KMS-11 (cell line): ENCODE measurements around the gene ISG20.

Experiments
- H2AFZ ChIP-seq: fragments of 200-600 bp; sonication (generic); 2 replicates; pipeline ENCODE4 v1.6.1; 2016; ENCODE audit warnings: antibody characterized with exemption, mixed run types, low read depth
- H3K27ac ChIP-seq: fragments of 200-600 bp; sonication (generic); 2 replicates; pipeline ENCODE4 v1.6.1; 2016; ENCODE audit warnings: mild to moderate bottlenecking, mixed run types
- H3K27me3 ChIP-seq: fragments of 200-600 bp; sonication (generic); 2 replicates; pipeline ENCODE4 v1.6.1; 2017; ENCODE audit warnings: mild to moderate bottlenecking, low read depth, mixed run types, moderate library complexity; ENCODE audit not compliant: insufficient read depth
- H3K36me3 ChIP-seq: fragments of 200-600 bp; sonication (generic); 2 replicates; pipeline ENCODE4 v1.6.1; 2017; ENCODE audit warnings: mild to moderate bottlenecking, mixed run types; ENCODE audit not compliant: insufficient read depth
- H3K4me1 ChIP-seq: fragments of 200-600 bp; sonication (generic); 2 replicates; pipeline ENCODE4 v1.6.1; 2016; ENCODE audit warnings: mild to moderate bottlenecking, low read depth, mixed run types; ENCODE audit not compliant: poor library complexity, severe bottlenecking
- H3K4me2 ChIP-seq: fragments of 200-600 bp; sonication (generic); 2 replicates; pipeline ENCODE4 v1.7.0; 2016; ENCODE audit warnings: mild to moderate bottlenecking, mixed run types
- H3K4me3 ChIP-seq: fragments of 200-600 bp; sonication (generic); IDR thresholded peaks from 2 replicates; pipeline ENCODE4 v1.6.1; 2017; ENCODE audit warnings: low read depth, low read length, mixed read lengths; ENCODE audit not compliant: insufficient read depth
- H3K79me2 ChIP-seq: fragments of 200-600 bp; sonication (generic); 2 replicates; pipeline ENCODE4 v1.6.1; 2016; ENCODE audit warnings: low read depth, mixed run types; ENCODE audit not compliant: insufficient read depth
- H3K9ac ChIP-seq: fragments of 200-600 bp; sonication (generic); 2 replicates; pipeline ENCODE4 v1.6.1; 2016; ENCODE audit warnings: mild to moderate bottlenecking, mixed run types
- H4K20me1 ChIP-seq: fragments of 200-600 bp; sonication (generic); 2 replicates; pipeline ENCODE4 v1.6.1; 2016; ENCODE audit warnings: mild to moderate bottlenecking, mixed run types; ENCODE audit not compliant: insufficient read depth
- TF ChIP-seq, protein P1 (sequence below): fragments of 200-600 bp; sonication (generic); conservative IDR thresholded peaks from 2 replicates; pipeline ENCODE4 v1.6.1; 2017; ENCODE audit warnings: low read depth, mild to moderate bottlenecking, antibody characterized with exemption, low read length, moderate library complexity, mixed read lengths

Gene ISG20

DNA sequence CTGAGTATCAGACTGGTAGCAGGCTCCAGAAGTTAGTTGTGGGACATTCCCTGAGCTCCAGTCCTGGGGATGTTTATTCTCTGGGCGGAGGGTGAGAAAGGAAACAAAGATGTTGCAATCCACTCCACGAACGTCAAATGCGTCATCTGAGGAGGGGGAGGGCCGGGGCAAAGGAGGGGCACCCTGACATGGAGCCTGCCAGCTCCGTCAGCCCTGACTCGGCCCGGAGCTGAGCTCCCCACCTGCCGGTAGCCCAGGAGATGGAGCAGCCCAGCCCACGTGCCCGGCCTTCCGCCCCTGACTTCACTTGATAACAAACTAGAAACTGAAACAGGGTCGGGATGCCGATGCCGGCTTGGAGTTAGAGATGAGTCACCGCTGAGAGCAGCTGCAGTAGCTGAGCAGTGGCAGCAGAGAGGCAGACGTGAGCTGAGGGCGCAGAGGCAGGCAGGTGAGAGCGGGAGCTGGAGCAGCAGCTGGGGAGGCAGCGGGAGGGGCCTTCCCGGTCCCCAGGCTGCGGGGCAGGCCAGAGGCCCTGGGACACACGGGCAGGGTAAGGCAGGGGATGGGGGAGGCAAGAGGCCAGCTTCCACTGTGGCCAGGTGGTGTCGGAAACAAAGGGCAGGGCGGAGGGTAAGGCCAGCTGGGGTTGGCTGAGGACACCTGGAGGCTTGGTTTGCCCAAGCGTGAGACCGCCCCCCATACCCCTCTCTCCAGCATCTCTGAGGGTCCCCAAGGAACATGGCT, at the start of gene ISG20:
Gene ISG20, plus strand, starts transcription at position 391 of the 747 bp plus-strand sequence. Its CDS starts 351 bp downstream, at position 742.
- Histone ChIP-seq H3K9ac (peak within 1 kb of the TSS; percentile 67), H3K4me3 (peak within 1 kb of the TSS; percentile 24), H3K4me2 (peak within 1 kb of the TSS; percentile 85), H3K36me3 (no peaks in the 10 kb centered on the region), H3K79me2 (peaks cover 10% of the 10 kb centered on the region; the same call in 1 of the 2 replicates), H3K27ac (peak within 1 kb of the TSS; percentile 86), H4K20me1 (no peaks in the 10 kb centered on the region), H3K4me1 (peaks cover 70% of the 10 kb centered on the region), H2AFZ (peak within 1 kb of the TSS; percentile 10; the same call in 1 of the 2 replicates), H3K27me3 (no peaks in the 10 kb centered on the region)
- TF ChIP-seq, protein P1, sequence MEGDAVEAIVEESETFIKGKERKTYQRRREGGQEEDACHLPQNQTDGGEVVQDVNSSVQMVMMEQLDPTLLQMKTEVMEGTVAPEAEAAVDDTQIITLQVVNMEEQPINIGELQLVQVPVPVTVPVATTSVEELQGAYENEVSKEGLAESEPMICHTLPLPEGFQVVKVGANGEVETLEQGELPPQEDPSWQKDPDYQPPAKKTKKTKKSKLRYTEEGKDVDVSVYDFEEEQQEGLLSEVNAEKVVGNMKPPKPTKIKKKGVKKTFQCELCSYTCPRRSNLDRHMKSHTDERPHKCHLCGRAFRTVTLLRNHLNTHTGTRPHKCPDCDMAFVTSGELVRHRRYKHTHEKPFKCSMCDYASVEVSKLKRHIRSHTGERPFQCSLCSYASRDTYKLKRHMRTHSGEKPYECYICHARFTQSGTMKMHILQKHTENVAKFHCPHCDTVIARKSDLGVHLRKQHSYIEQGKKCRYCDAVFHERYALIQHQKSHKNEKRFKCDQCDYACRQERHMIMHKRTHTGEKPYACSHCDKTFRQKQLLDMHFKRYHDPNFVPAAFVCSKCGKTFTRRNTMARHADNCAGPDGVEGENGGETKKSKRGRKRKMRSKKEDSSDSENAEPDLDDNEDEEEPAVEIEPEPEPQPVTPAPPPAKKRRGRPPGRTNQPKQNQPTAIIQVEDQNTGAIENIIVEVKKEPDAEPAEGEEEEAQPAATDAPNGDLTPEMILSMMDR: peak; percentile 34

DNA sequence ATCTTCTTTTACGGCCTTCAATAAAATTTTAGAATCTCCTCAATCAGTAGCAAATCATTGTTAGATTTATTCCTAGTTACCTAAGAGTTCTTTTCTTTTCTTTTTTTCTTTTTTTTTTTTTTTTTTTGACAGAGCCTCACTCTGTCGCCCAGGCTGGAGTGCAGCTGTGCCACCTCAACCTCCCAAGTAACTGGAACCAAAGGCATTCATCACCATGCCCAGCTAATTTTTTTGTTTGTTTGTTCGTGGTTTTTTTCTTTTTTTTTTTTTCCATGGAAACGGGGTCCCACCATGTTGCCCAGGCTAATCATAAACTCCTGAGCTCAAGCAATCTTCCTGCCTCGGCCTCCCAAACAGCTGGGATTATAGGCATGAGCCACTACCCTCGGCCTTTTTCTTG, 48.1 kb upstream of the ISG20 start:
- TF ChIP-seq, protein P1: no peak
- Histone ChIP-seq H2AFZ (no peak overlapping the region), H3K4me3 (no peak overlapping the region), H3K79me2 (no peaks in the 10 kb centered on the region), H3K27me3 (no peaks in the 10 kb centered on the region), H3K36me3 (no peaks in the 10 kb centered on the region), H3K9ac (no peak overlapping the region), H4K20me1 (no peaks in the 10 kb centered on the region), H3K4me2 (no peak overlapping the region), H3K27ac (no peak overlapping the region), H3K4me1 (no peaks in the 10 kb centered on the region)

DNA sequence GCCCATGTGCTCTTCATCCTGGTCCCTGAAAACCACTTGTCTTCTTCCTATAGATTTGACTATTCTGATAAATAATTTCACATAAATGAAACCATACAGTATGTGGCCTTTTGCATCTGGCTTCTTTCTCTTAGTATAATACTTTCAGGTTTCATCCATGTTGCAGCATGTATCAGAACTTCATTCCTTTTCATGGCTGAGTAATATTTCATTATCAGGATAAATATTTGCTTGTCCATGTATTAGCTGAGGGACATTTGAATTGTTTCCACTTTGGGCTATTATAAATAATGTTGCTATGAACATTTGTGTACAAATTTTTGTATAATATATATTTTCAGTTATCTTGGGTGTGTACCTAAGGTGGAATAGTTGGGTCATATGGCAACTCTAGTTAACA, 47.4 kb upstream of the ISG20 start:
- Histone ChIP-seq H3K4me2 (no peak overlapping the region), H3K79me2 (no peaks in the 10 kb centered on the region), H3K36me3 (no peaks in the 10 kb centered on the region), H3K4me3 (no peak overlapping the region), H3K27ac (no peak overlapping the region), H2AFZ (no peak overlapping the region), H3K27me3 (no peaks in the 10 kb centered on the region), H3K4me1 (no peaks in the 10 kb centered on the region), H4K20me1 (no peaks in the 10 kb centered on the region), H3K9ac (no peak overlapping the region)
- TF ChIP-seq, protein P1: no peak

DNA sequence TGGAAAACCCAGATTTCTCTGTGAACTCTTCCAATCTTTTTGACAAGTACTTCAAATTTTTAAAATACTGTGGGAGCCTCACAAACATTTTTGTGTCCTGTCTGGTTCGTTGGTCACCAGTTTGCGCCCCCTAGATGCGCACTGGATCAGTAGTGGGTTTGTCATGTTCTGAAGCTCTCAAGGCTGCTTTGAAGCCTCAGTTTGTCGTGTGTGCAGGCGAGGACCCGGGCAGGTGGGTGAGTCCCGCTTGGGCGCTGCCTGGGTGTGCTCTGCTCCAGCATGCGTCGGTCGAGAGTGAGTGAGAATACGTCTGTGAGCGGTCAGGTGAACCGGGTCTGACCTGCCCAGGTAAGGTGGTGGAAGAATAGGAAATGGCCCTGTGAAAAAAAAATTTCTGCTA, 34.9 kb upstream of the ISG20 start:
- TF ChIP-seq, protein P1: no peak
- no peak overlapping the region for H3K4me2 ChIP-seq
- H3K36me3 ChIP-seq: no peaks in the 10 kb centered on the region
- H3K9ac ChIP-seq: no peak overlapping the region
- H3K79me2 ChIP-seq: no peaks in the 10 kb centered on the region
- no peak overlapping the region for H3K27ac ChIP-seq
- H2AFZ ChIP-seq: no peak overlapping the region
- H3K4me1 ChIP-seq: no peaks in the 10 kb centered on the region
- H3K4me3 ChIP-seq: no peak overlapping the region
- H4K20me1 ChIP-seq: no peaks in the 10 kb centered on the region
- no peaks in the 10 kb centered on the region for H3K27me3 ChIP-seq
